ENCODE measurements around the gene SOAT2.

The SOAT2 gene

GRCh38 chr12:53098354-53098981 is 4.8 kb upstream of the SOAT2 start:
- TF ChIP-seq ZBTB7A (IDR thresholded peaks at IDR 0.05; ENCODE audit: low read depth) (no peak), CEBPB (IDR thresholded peaks at IDR 0.05) (no peak), YY1 (IDR thresholded peaks at IDR 0.05; ENCODE audit: low read depth) (no peak), TEAD4 (IDR thresholded peaks at IDR 0.05) (no peak), TAF1 (IDR thresholded peaks at IDR 0.05; ENCODE audit: low read depth) (no peak), TCF12 (IDR thresholded peaks at IDR 0.05; ENCODE audit: low read depth) (no peak), USF1 (IDR thresholded peaks at IDR 0.05) (no peak), EP300 (IDR thresholded peaks at IDR 0.05; ENCODE audit: borderline replicate concordance) (no peak), FOXM1 (IDR thresholded peaks at IDR 0.05; ENCODE audit: borderline replicate concordance, low read depth) (no peak), RAD21 (IDR thresholded peaks at IDR 0.05; ENCODE audit: low read depth) (no peak), EGR1 (IDR thresholded peaks at IDR 0.05) (no peak), NFIC (IDR thresholded peaks at IDR 0.05) (no peak)

- TF ChIP-seq ZBTB7A (IDR thresholded peaks at IDR 0.05; ENCODE audit: low read depth) = peak; percentile 90
- peak; percentile 38; the same call in 1 of the 2 replicates for TF ChIP-seq MAX (IDR thresholded peaks at IDR 0.05)
- TF ChIP-seq TCF12 (IDR thresholded peaks at IDR 0.05; ENCODE audit: low read depth) = peak; percentile 39; the same call in 1 of the 2 replicates
- TF ChIP-seq TEAD4 (IDR thresholded peaks at IDR 0.05) = peak; percentile 77
- no peak for TF ChIP-seq TAF1 (IDR thresholded peaks at IDR 0.05; ENCODE audit: low read depth)
- peak; percentile 95 for TF ChIP-seq RAD21 (IDR thresholded peaks at IDR 0.05; ENCODE audit: low read depth)
- peak; percentile 30; the same call in 1 of the 2 replicates for TF ChIP-seq EP300 (IDR thresholded peaks at IDR 0.05; ENCODE audit: borderline replicate concordance)
- peak; percentile 21; the same call in 1 of the 2 replicates for TF ChIP-seq NFIC (IDR thresholded peaks at IDR 0.05)
- TF ChIP-seq FOXM1 (IDR thresholded peaks at IDR 0.05; ENCODE audit: borderline replicate concordance, low read depth) = no peak
Measured at GRCh38 chr12:53099071-53099882, 4.0 kb upstream of the SOAT2 start.

GRCh38 chr12:53100466-53101151 is 2.7 kb upstream of the SOAT2 start:
- TF ChIP-seq MAX (IDR thresholded peaks at IDR 0.05) = no peak
- no peak for TF ChIP-seq EGR1 (IDR thresholded peaks at IDR 0.05)
- no peak for TF ChIP-seq FOXM1 (IDR thresholded peaks at IDR 0.05; ENCODE audit: borderline replicate concordance, low read depth)

GRCh38 chr12:53101266-53101665 is 2.0 kb upstream of the SOAT2 start:
- no peak for TF ChIP-seq REST (IDR thresholded peaks at IDR 0.05; ENCODE audit: low read depth)

- TF ChIP-seq EP300 (IDR thresholded peaks at IDR 0.05; ENCODE audit: borderline replicate concordance) (no peak), TCF12 (IDR thresholded peaks at IDR 0.05; ENCODE audit: low read depth) (no peak), MAX (IDR thresholded peaks at IDR 0.05) (no peak), REST (IDR thresholded peaks at IDR 0.05; ENCODE audit: low read depth) (no peak), TEAD4 (IDR thresholded peaks at IDR 0.05) (no peak), CEBPB (IDR thresholded peaks at IDR 0.05) (no peak), USF1 (IDR thresholded peaks at IDR 0.05) (no peak), TAF1 (IDR thresholded peaks at IDR 0.05; ENCODE audit: low read depth) (no peak), EGR1 (IDR thresholded peaks at IDR 0.05) (no peak)
Measured at GRCh38 chr12:53101931-53102781, 1.1 kb upstream of the SOAT2 start.
